ENCODE data around the gene AUH. TPM values are rescaled to one million over a fixed set of nuclear protein-coding genes. Genes with fewer than 3 reads are reported as not detected.
A peak's percentile ranks its signal among the peaks of the same experiment; 100 is the strongest.
"Not testable (repeated sequence)": the region's sequence is repeated elsewhere in the genome, so short reads cannot be mapped to it uniquely, and the experiment has no call there.

The AUH gene
- total RNA-seq, 2 experiments from 2014 or later = 15.5 to 15.6 TPM

DNA sequence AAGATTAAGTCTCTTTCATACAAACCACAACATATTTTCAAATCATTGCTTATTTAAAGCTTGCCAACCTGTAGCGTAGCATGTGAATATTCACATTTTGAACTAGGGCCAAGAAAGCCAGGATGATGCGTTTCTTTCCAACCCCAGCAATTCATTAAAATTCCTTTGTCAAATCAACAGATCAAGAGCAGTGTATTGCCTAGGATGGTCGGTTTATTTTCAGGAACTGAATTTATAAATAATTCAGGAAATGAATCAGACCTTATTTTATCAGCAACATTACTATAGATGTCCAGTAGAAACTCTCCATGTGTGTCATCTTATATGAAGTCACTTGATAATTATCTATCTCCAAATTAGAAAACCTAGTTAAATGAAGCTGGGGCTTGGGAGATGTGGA, 13.2 kb upstream of the AUH start:
- Mint-ChIP-seq H3K36me3 (ENCODE audit: low read depth) (peaks cover 5% of the 10 kb centered on the region), H3K9me3 (ENCODE audit: insufficient read depth) (peaks cover 5% of the 10 kb centered on the region), H3K27ac (no peak overlapping the region), H3K4me3 (no peak overlapping the region), H3K4me1 (ENCODE audit: low read depth) (peaks cover 9% of the 10 kb centered on the region), H3K27me3 (ENCODE audit: low read depth) (peaks cover 2% of the 10 kb centered on the region)
- ATAC-seq (no peak), DNase-seq (no peak)
- POLR2A ChIA-PET = no interaction called here
- CTCF ChIA-PET = no interaction called here

DNA sequence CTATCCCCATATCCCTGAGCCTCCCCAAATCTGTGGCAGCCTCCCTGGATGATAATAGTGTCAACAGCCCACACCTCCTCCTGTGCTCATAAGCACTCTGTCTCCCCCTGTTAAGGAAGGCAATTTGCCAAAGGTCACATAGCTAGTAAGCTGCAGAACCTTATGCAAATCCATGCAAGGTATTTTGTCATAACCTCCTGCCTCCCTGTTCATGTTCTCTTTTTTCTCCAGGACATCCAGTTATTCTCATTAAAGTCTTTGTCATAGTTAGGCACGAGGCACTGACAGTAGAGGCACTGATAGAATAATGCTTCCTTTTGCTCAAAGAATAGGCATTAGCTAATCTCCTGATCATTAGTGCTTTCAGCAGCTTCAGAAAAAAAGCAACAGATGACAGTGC, 10.2 kb upstream of the AUH start:
- H3K27me3 Mint-ChIP-seq (ENCODE audit: low read depth) = peaks cover 5% of the 10 kb centered on the region
- peaks cover 8% of the 10 kb centered on the region for H3K4me1 Mint-ChIP-seq (ENCODE audit: low read depth)
- H3K9me3 Mint-ChIP-seq (ENCODE audit: insufficient read depth) = no peaks in the 10 kb centered on the region
- ChIA-PET CTCF (interaction anchor here (1.9 kb wide), 1 partner anchor 118 kb away, joined by 5 read pairs; no protein-coding TSS in a partner anchor), POLR2A (interaction anchor here (0.7 kb wide), 1 partner anchor 441 kb away, joined by 5 read pairs; no protein-coding TSS in a partner anchor)
- ATAC-seq (no peak), DNase-seq (no peak)
- H3K36me3 Mint-ChIP-seq (ENCODE audit: low read depth) = no peaks in the 10 kb centered on the region
- H3K4me3 Mint-ChIP-seq = no peak overlapping the region
- H3K27ac Mint-ChIP-seq = no peak overlapping the region

- DNase-seq; H3K9me3 Mint-ChIP-seq (ENCODE audit: insufficient read depth); H3K27ac Mint-ChIP-seq; H3K4me1 Mint-ChIP-seq (ENCODE audit: low read depth); CTCF ChIA-PET; POLR2A ChIA-PET; H3K4me3 Mint-ChIP-seq; ATAC-seq; H3K36me3 Mint-ChIP-seq (ENCODE audit: low read depth); H3K27me3 Mint-ChIP-seq (ENCODE audit: low read depth): not testable (repeated sequence)
Measured at GRCh38 chr9:91370006-91370405, 8.3 kb upstream of the AUH start.

DNA sequence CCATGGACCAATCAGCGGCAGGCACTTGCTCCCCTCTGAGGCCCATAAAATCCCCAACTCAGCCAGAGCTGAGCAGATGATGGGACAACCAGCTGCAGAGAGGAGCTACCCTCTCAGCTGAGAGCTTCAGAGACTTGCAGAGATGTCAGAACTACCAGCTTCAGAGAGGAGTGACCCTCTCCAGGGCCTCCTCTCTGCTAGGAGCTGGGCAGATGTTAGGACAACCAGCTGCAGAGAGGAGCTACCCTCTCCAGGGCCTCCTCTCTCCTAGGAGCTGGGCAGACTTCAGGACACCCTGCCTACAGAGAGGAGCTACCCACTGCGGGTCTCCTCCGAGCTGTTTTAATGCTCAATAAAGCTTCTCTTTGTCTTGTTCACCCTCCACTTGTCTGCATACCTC, 3.0 kb upstream of the AUH start:
- POLR2A ChIA-PET = no interaction called here
- H3K27ac Mint-ChIP-seq = no peak overlapping the region
- peaks cover 25% of the 10 kb centered on the region for H3K4me1 Mint-ChIP-seq (ENCODE audit: low read depth)
- CTCF ChIA-PET = no interaction called here
- H3K9me3 Mint-ChIP-seq (ENCODE audit: insufficient read depth) = peaks cover 7% of the 10 kb centered on the region
- DNase-seq (no peak), ATAC-seq (no peak)
- H3K27me3 Mint-ChIP-seq (ENCODE audit: low read depth) = peaks cover 3% of the 10 kb centered on the region
- peaks cover 8% of the 10 kb centered on the region for H3K36me3 Mint-ChIP-seq (ENCODE audit: low read depth)
- H3K4me3 Mint-ChIP-seq = no peak overlapping the region

- peaks cover 3% of the 10 kb centered on the region for H3K27me3 Mint-ChIP-seq (ENCODE audit: low read depth)
- peaks cover 15% of the 10 kb centered on the region for H3K36me3 Mint-ChIP-seq (ENCODE audit: low read depth)
- ATAC-seq (no peak), DNase-seq (no peak)
- no peak overlapping the region for H3K27ac Mint-ChIP-seq
- H3K9me3 Mint-ChIP-seq (ENCODE audit: insufficient read depth) = peaks cover 7% of the 10 kb centered on the region
- no peak overlapping the region for H3K4me3 Mint-ChIP-seq
- ChIA-PET POLR2A (no interaction called here), CTCF (no interaction called here)
- H3K4me1 Mint-ChIP-seq (ENCODE audit: low read depth) = peaks cover 32% of the 10 kb centered on the region
Measured at GRCh38 chr9:91364005-91364404, 2.3 kb upstream of the AUH start.

DNA sequence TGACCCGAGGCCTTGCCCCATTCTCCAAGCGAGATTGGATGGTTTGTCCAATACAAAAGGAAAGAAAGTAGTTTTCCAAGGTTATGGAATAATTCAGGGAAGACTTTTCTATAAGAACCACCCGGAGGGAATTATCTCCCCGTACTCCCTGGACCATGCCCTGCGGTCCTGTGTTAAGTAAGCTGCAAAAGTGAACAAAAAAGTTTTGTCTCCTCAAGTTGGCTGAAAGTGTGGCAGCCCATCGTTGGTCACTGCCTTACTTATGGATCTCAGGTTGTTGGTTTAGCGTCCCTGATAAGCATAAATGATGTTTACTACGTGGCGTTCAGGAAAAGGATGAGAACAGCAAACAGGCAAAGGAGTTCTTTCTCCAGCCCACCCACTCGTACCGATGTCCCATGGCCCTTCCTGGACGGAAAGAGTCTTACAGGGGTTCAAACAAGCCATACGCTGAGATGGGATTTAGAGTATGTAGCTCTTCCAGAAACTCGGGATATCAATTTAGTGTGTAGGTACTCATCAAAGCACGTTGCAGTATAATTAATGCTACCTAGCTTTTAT, 413 bp upstream of the AUH start:
- Mint-ChIP-seq H3K4me1 (ENCODE audit: low read depth) (peaks cover 48% of the 10 kb centered on the region), H3K36me3 (ENCODE audit: low read depth) (peaks cover 20% of the 10 kb centered on the region), H3K27ac (peak overlapping the region; percentile 74), H3K4me3 (peak overlapping the region; percentile 97), H3K9me3 (ENCODE audit: insufficient read depth) (peaks cover 7% of the 10 kb centered on the region), H3K27me3 (ENCODE audit: low read depth) (no peaks in the 10 kb centered on the region)
- ATAC-seq (no peak), DNase-seq (peak; percentile 27)
- ChIA-PET CTCF (interaction anchor here (1.3 to 7.6 kb wide), 4 partner anchors 35 to 325 kb away, joined by 3 to 81 read pairs (median 5); partner anchors contain the start of gene NFIL3), POLR2A (interaction anchor here (1.3 to 6.5 kb wide), 2 partner anchors 55 to 61 kb away, joined by 4 to 43 read pairs; partner anchors contain the start of gene NFIL3)

DNA sequence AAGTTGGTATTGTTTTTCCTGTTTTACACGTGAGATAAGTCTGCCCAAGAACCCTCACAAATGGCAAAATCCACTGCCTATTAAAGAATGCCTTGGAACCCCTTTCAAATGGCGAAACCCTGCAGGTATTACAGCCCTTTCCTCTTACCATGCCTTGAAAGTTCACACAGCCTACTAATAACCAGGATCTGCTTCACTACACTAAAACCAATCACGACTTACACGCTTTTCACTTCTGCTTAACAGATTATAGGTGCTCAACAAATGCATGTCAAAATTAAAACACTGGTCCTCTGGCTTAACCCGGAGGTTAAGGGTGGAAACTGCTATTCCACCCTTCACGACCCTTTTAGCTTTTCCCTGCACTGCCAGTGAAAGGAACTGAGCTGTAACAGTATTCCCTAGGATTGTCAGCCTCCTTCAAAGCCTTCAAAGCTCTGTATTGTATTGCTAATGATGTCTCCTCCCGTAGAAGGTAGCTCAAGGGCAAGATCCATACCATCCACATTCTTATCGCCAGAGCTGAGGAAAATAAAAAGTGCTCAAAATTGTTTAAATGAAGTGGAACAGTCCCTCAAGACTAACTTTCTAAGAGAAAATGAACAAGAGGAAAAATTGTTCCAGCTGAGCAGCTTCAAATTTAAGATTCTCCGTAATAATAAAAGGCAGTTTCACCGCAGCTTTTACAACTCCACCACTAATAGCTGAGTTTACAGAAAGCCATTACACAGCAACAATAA, 997 bp downstream of the AUH start:
- H3K4me3 Mint-ChIP-seq = peak overlapping the region; percentile 97
- H3K27ac Mint-ChIP-seq = peak overlapping the region; percentile 94
- H3K9me3 Mint-ChIP-seq (ENCODE audit: insufficient read depth) = peaks cover 7% of the 10 kb centered on the region
- CTCF ChIA-PET = interaction anchor here (0.7 to 7.6 kb wide), 10 partner anchors 12 to 445 kb away, joined by 3 to 81 read pairs (median 4); partner anchors contain the start of gene NFIL3
- H3K4me1 Mint-ChIP-seq (ENCODE audit: low read depth) = peaks cover 49% of the 10 kb centered on the region
- ATAC-seq (no peak), DNase-seq (no peak)
- peaks cover 28% of the 10 kb centered on the region for H3K36me3 Mint-ChIP-seq (ENCODE audit: low read depth)
- H3K27me3 Mint-ChIP-seq (ENCODE audit: low read depth) = no peaks in the 10 kb centered on the region
- POLR2A ChIA-PET = interaction anchor here (0.6 to 6.5 kb wide), 12 partner anchors 14 to 259 kb away, joined by 3 to 43 read pairs (median 4); partner anchors contain the start of gene NFIL3

DNA sequence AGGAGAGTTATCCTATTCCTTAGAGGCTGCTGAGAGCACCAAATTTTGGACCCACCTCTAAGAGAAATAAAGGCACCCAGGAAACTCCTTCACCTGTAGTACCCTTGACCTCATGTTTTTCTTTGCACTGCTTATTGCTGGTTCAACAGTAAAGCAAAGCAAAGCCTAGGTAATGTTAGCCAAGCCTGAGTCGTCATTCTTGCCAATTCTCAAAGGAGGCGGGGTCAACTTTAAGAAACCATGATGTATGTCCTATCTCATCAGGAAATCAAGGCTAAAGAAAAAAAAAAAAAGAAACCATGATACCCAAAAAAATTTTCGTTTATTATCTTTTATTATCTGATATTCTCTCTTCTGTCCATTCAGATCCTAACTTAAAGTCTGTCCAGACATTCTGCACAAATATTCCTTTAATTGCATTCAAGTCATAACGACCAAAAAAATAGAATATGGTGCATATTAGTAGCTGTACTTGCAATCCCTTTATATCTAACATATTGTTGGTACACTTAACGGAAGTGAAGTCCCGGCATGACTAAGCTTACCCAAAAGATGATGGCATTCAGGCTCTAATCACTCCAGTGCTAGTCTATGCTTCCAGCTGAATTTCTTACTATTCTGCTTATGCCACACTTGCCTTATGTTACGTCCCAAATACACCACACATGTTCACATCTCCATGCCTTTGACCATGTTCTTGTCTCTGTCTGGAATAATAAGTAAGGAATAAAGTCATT, 1.8 kb downstream of the AUH start:
- Mint-ChIP-seq H3K27ac (peak overlapping the region; percentile 94), H3K4me1 (ENCODE audit: low read depth) (peaks cover 51% of the 10 kb centered on the region), H3K4me3 (peak overlapping the region; percentile 97), H3K36me3 (ENCODE audit: low read depth) (peaks cover 33% of the 10 kb centered on the region), H3K9me3 (ENCODE audit: insufficient read depth) (peaks cover 1% of the 10 kb centered on the region), H3K27me3 (ENCODE audit: low read depth) (no peaks in the 10 kb centered on the region)
- DNase-seq (no peak), ATAC-seq (no peak)
- CTCF ChIA-PET = interaction anchor here (1.0 to 7.6 kb wide), 5 partner anchors 64 to 445 kb away, joined by 4 to 81 read pairs (median 6); partner anchors contain the start of gene NFIL3
- POLR2A ChIA-PET = interaction anchor here (1.0 to 6.5 kb wide), 6 partner anchors 13 to 209 kb away, joined by 3 to 43 read pairs (median 5); partner anchors contain the start of gene NFIL3

- Mint-ChIP-seq H3K27ac (peak overlapping the region; percentile 31), H3K9me3 (ENCODE audit: insufficient read depth) (no peaks in the 10 kb centered on the region), H3K4me1 (ENCODE audit: low read depth) (peaks cover 54% of the 10 kb centered on the region), H3K4me3 (peak overlapping the region; percentile 97), H3K27me3 (ENCODE audit: low read depth) (no peaks in the 10 kb centered on the region), H3K36me3 (ENCODE audit: low read depth) (peaks cover 40% of the 10 kb centered on the region)
- no peak for ATAC-seq
- POLR2A ChIA-PET = interaction anchor here (0.6 to 6.5 kb wide), 4 partner anchors 12 to 64 kb away, joined by 3 to 43 read pairs (median 6); partner anchors contain the start of gene NFIL3
- no peak for DNase-seq
- CTCF ChIA-PET = interaction anchor here (0.7 to 7.6 kb wide), 11 partner anchors 9 to 444 kb away, joined by 3 to 81 read pairs (median 5); partner anchors contain the start of gene NFIL3
Measured at GRCh38 chr9:91359083-91359482, 2.6 kb downstream of the AUH start.

GRCh38 chr9:91354881-91355280, 6.8 kb downstream of the AUH start:
- no peak for DNase-seq
- peaks cover 45% of the 10 kb centered on the region for H3K36me3 Mint-ChIP-seq (ENCODE audit: low read depth)
- ATAC-seq = no peak
- H3K4me3 Mint-ChIP-seq = no peak overlapping the region
- CTCF ChIA-PET = no interaction called here
- H3K27ac Mint-ChIP-seq = no peak overlapping the region
- POLR2A ChIA-PET = no interaction called here
- H3K4me1 Mint-ChIP-seq (ENCODE audit: low read depth) = peaks cover 32% of the 10 kb centered on the region
- H3K27me3 Mint-ChIP-seq (ENCODE audit: low read depth) = no peaks in the 10 kb centered on the region
- H3K9me3 Mint-ChIP-seq (ENCODE audit: insufficient read depth) = no peaks in the 10 kb centered on the region

DNA sequence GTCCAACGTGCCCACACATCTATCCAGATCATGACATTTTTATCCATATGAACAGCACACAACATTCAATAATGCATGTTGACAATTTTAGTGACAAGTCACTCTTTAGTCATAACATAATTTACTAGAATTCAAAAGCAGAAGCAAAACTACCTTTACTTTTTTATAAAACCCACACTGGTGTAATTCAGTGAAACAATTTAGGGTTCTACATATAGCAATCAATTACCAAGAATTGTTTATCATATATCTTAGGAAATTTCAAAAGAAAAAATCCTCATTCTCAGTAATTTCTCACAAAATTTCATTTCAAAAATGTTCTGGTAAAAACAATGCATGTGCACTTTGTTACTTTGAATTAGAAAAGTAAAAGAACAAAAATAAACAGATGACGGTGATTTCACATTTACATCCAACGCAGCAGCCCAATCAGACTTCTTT, 12.6 kb downstream of the AUH start:
- Mint-ChIP-seq H3K4me1 (ENCODE audit: low read depth) (peaks cover 22% of the 10 kb centered on the region), H3K36me3 (ENCODE audit: low read depth) (peaks cover 36% of the 10 kb centered on the region), H3K27ac (peak overlapping the region; percentile 18), H3K27me3 (ENCODE audit: low read depth) (no peaks in the 10 kb centered on the region), H3K9me3 (ENCODE audit: insufficient read depth) (no peaks in the 10 kb centered on the region), H3K4me3 (no peak overlapping the region)
- ATAC-seq (no peak), DNase-seq (no peak)
- POLR2A ChIA-PET = no interaction called here
- CTCF ChIA-PET = interaction anchor here (1.0 kb wide), 1 partner anchor 12 kb away, joined by 4 read pairs; no protein-coding TSS in a partner anchor

All from activated CD8-positive, alpha-beta T cell treated with anti-CD3 and anti-CD28 coated beads, Interleukin-2, amount 10 ng/mL, durations not matched to agents 7 days and 5 days (primary cell).